ENCODE results near the gene TBX5.

GRCh38 chr12:114439261-114439683 is 33.3 kb upstream of the TBX5 start:
- TF ChIP-seq CTCF (IDR thresholded peaks at IDR 0.05) (no peak), EZH2 (IDR thresholded peaks at IDR 0.05; ENCODE audit: borderline replicate concordance, insufficient read depth, low read depth, low read length, poor library complexity, severe bottlenecking) (no peak)

Data from B cell (primary cell).